Activated CD4-positive, alpha-beta T cell treated with anti-CD3 and anti-CD28 coated beads for 36 hours (primary cell): ENCODE results near the gene OR2S2. TPM values are rescaled to one million over a fixed set of nuclear protein-coding genes. Genes with fewer than 3 reads are reported as not detected.

ENCODE experiments used
- ATAC-seq: fragments of 200-7000 bp; cut with Tn5 transposase; one replicate; pipeline ENCODE4 v1.10.0; 2021; ENCODE audit warnings: mild to moderate bottlenecking, moderate library complexity
- CTCF ChIA-PET: fragments of 350-600 bp; sonication (Branson Sonifier 250); formaldehyde crosslinking; loops from one replicate; lab custom pipeline; 2021; ENCODE audit warnings: antibody characterized with exemption; lab: Charles Lee
- POLR2A ChIA-PET: fragments of 350-600 bp; sonication (Branson Sonifier 250); formaldehyde crosslinking; loops from one replicate; lab custom pipeline; 2021; ENCODE audit warnings: antibody characterized with exemption, inconsistent platforms; lab: Charles Lee
- DNase-seq: peaks from one replicate; pipeline ENCODE4 v3.0.0-alpha.2; 2020
- H3K27ac Mint-ChIP-seq: one replicate; pipeline ENCODE4 v1.8.0; 2021; ENCODE audit warnings: mixed read lengths
- H3K27me3 Mint-ChIP-seq: one replicate; pipeline ENCODE4 v1.8.0; 2021; ENCODE audit warnings: mixed read lengths
- H3K36me3 Mint-ChIP-seq: one replicate; pipeline ENCODE4 v1.8.0; 2021; ENCODE audit warnings: low read depth, mixed read lengths
- H3K4me1 Mint-ChIP-seq: one replicate; pipeline ENCODE4 v1.8.0; 2021; ENCODE audit warnings: mixed read lengths
- H3K4me3 Mint-ChIP-seq: one replicate; pipeline ENCODE4 v1.8.0; 2021; ENCODE audit warnings: mild to moderate bottlenecking, moderate library complexity, mixed read lengths
- H3K9me3 Mint-ChIP-seq: one replicate; pipeline ENCODE4 v1.8.0; 2021; ENCODE audit warnings: low read depth, mixed read lengths
- intact Hi-C, 2 experiments: fragments of 100-400 bp; cut with DNase I in 1 of 2; cut with micrococcal nuclease in 1 of 2; formaldehyde crosslinking; loops; one replicate each; pipeline versions ENCODE4 v1.14.2 to v1.15.1; 2022 to 2024; cut with DNase I, micrococcal nuclease
- total RNA-seq, 2 experiments: library from RNA; stranded (reverse); gene quantifications; one replicate each; pipeline ENCODE4 v1.2.3, GENCODE V29; 2021

OR2S2 gene
- total RNA-seq, 2 experiments from 2014 or later: not detected

GRCh38 chr9:35933550-35934067 lies 24.3 kb downstream of the OR2S2 start:
- no peaks in the 10 kb centered on the region for H3K27me3 Mint-ChIP-seq
- H3K36me3 Mint-ChIP-seq: peaks cover 5% of the 10 kb centered on the region
- DNase-seq: no peak
- peak; percentile 59 for ATAC-seq
- peak overlapping the region; percentile 20 for H3K27ac Mint-ChIP-seq
- intact Hi-C loops: loop anchor here in 1 of 2 experiments (1.0 kb wide), 1 partner anchor 30 kb away; no protein-coding TSS in a partner anchor
- ChIA-PET CTCF (interaction anchor here (0.9 to 3.3 kb wide), 3 partner anchors 10 to 30 kb away, joined by 4 to 9 read pairs (median 6); no protein-coding TSS in a partner anchor), POLR2A (no interaction called here)
- peaks cover 7% of the 10 kb centered on the region for H3K9me3 Mint-ChIP-seq
- no peak overlapping the region for H3K4me3 Mint-ChIP-seq
- peaks cover 32% of the 10 kb centered on the region for H3K4me1 Mint-ChIP-seq

- Mint-ChIP-seq H3K4me3 (no peak overlapping the region), H3K9me3 (peaks cover 7% of the 10 kb centered on the region), H3K36me3 (peaks cover 5% of the 10 kb centered on the region), H3K4me1 (peaks cover 23% of the 10 kb centered on the region), H3K27me3 (no peaks in the 10 kb centered on the region), H3K27ac (no peak overlapping the region)
- ChIA-PET POLR2A (no interaction called here), CTCF (interaction anchor here (1.9 to 3.3 kb wide), 2 partner anchors 12 to 30 kb away, joined by 6 to 9 read pairs; no protein-coding TSS in a partner anchor)
- DNase-seq (peak; percentile 41), ATAC-seq (peak; percentile 72)
- intact Hi-C loops: loop anchor here (1.0 kb wide), 2 partner anchors 8 to 29 kb away; no protein-coding TSS in a partner anchor
These were observed 25.2 kb downstream of the OR2S2 start for GRCh38 chr9:35932735-35933134.

- H3K4me1 Mint-ChIP-seq: peaks cover 15% of the 10 kb centered on the region
- H3K36me3 Mint-ChIP-seq: no peaks in the 10 kb centered on the region
- ATAC-seq (no peak), DNase-seq (no peak)
- H3K4me3 Mint-ChIP-seq: no peak overlapping the region
- CTCF ChIA-PET: interaction anchor here (0.5 to 1.5 kb wide), 4 partner anchors 10 to 80 kb away, joined by 3 read pairs; no protein-coding TSS in a partner anchor
- POLR2A ChIA-PET: interaction anchor here (0.6 kb wide), 1 partner anchor 283 kb away, joined by 4 read pairs; no protein-coding TSS in a partner anchor
- intact Hi-C loops: no loop called here
- H3K9me3 Mint-ChIP-seq: no peaks in the 10 kb centered on the region
- no peaks in the 10 kb centered on the region for H3K27me3 Mint-ChIP-seq
- H3K27ac Mint-ChIP-seq: no peak overlapping the region
These were observed 27.0 kb downstream of the OR2S2 start for GRCh38 chr9:35930989-35931388.

- CTCF ChIA-PET: interaction anchor here (1.5 kb wide), 1 partner anchor 10 kb away, joined by 3 read pairs; no protein-coding TSS in a partner anchor
- no peaks in the 10 kb centered on the region for H3K9me3 Mint-ChIP-seq
- POLR2A ChIA-PET: interaction anchor here (0.6 kb wide), 1 partner anchor 283 kb away, joined by 4 read pairs; no protein-coding TSS in a partner anchor
- ATAC-seq (no peak), DNase-seq (no peak)
- H3K27me3 Mint-ChIP-seq: no peaks in the 10 kb centered on the region
- H3K27ac Mint-ChIP-seq: no peak overlapping the region
- H3K36me3 Mint-ChIP-seq: no peaks in the 10 kb centered on the region
- H3K4me1 Mint-ChIP-seq: peaks cover 15% of the 10 kb centered on the region
- no peak overlapping the region for H3K4me3 Mint-ChIP-seq
- intact Hi-C loops: no loop called here
These were observed 27.4 kb downstream of the OR2S2 start for GRCh38 chr9:35930521-35930920.

GRCh38 chr9:35929453-35929718 lies 28.6 kb downstream of the OR2S2 start:
- Mint-ChIP-seq H3K4me3 (no peak overlapping the region), H3K9me3 (no peaks in the 10 kb centered on the region), H3K4me1 (peaks cover 20% of the 10 kb centered on the region), H3K27me3 (no peaks in the 10 kb centered on the region), H3K36me3 (no peaks in the 10 kb centered on the region), H3K27ac (no peak overlapping the region)
- intact Hi-C loops: no loop called here
- ATAC-seq: no peak
- POLR2A ChIA-PET: no interaction called here
- CTCF ChIA-PET: interaction anchor here (0.6 to 1.0 kb wide), 3 partner anchors 9 to 27 kb away, joined by 3 read pairs; no protein-coding TSS in a partner anchor
- no peak for DNase-seq

GRCh38 chr9:35928591-35929452 lies 29.1 kb downstream of the OR2S2 start:
- no peaks in the 10 kb centered on the region for H3K9me3 Mint-ChIP-seq
- no peaks in the 10 kb centered on the region for H3K27me3 Mint-ChIP-seq
- no peak overlapping the region for H3K27ac Mint-ChIP-seq
- no peak overlapping the region for H3K4me3 Mint-ChIP-seq
- H3K4me1 Mint-ChIP-seq: peaks cover 24% of the 10 kb centered on the region
- POLR2A ChIA-PET: no interaction called here
- DNase-seq: no peak
- CTCF ChIA-PET: interaction anchor here (0.6 to 1.5 kb wide), 5 partner anchors 11 to 104 kb away, joined by 3 to 5 read pairs (median 3); no protein-coding TSS in a partner anchor
- no peak for ATAC-seq
- H3K36me3 Mint-ChIP-seq: no peaks in the 10 kb centered on the region
- intact Hi-C loops: no loop called here

GRCh38 chr9:35923927-35924763 lies 33.8 kb downstream of the OR2S2 start:
- Mint-ChIP-seq H3K4me1 (peaks cover 25% of the 10 kb centered on the region), H3K4me3 (no peak overlapping the region), H3K36me3 (no peaks in the 10 kb centered on the region), H3K27ac (peak overlapping the region; percentile 53), H3K27me3 (no peaks in the 10 kb centered on the region), H3K9me3 (no peaks in the 10 kb centered on the region)
- POLR2A ChIA-PET: interaction anchor here (0.7 kb wide), 2 partner anchors 12 to 243 kb away, joined by 3 to 4 read pairs; no protein-coding TSS in a partner anchor
- CTCF ChIA-PET: interaction anchor here (0.6 to 3.0 kb wide), 9 partner anchors 11 to 112 kb away, joined by 3 to 14 read pairs (median 3); partner anchors contain the start of gene SPAG8
- DNase-seq (peak; percentile 72), ATAC-seq (peak; percentile 97)
- intact Hi-C loops: loop anchor here (1.0 to 2.0 kb wide), 3 partner anchors 8 to 76 kb away; no protein-coding TSS in a partner anchor

- ATAC-seq: no peak
- Mint-ChIP-seq H3K9me3 (no peaks in the 10 kb centered on the region), H3K4me3 (no peak overlapping the region), H3K27me3 (no peaks in the 10 kb centered on the region), H3K36me3 (no peaks in the 10 kb centered on the region), H3K4me1 (peaks cover 25% of the 10 kb centered on the region), H3K27ac (no peak overlapping the region)
- intact Hi-C loops: no loop called here
- DNase-seq: no peak
- ChIA-PET CTCF (interaction anchor here (1.2 to 1.3 kb wide), 3 partner anchors 12 to 100 kb away, joined by 3 to 4 read pairs (median 3); no protein-coding TSS in a partner anchor), POLR2A (no interaction called here)
These were observed 34.4 kb downstream of the OR2S2 start for GRCh38 chr9:35923598-35923926.

GRCh38 chr9:35920051-35920620 lies 37.8 kb downstream of the OR2S2 start:
- Mint-ChIP-seq H3K4me1 (peaks cover 27% of the 10 kb centered on the region), H3K36me3 (no peaks in the 10 kb centered on the region), H3K27me3 (no peaks in the 10 kb centered on the region), H3K27ac (no peak overlapping the region), H3K4me3 (no peak overlapping the region), H3K9me3 (no peaks in the 10 kb centered on the region)
- ChIA-PET POLR2A (interaction anchor here (0.6 kb wide), 1 partner anchor 198 kb away, joined by 6 read pairs; no protein-coding TSS in a partner anchor), CTCF (interaction anchor here (0.7 to 4.0 kb wide), 7 partner anchors 9 to 130 kb away, joined by 3 to 15 read pairs (median 3); no protein-coding TSS in a partner anchor)
- intact Hi-C loops: no loop called here
- ATAC-seq: no peak
- no peak for DNase-seq

GRCh38 chr9:35919212-35920008 lies 38.5 kb downstream of the OR2S2 start:
- no peaks in the 10 kb centered on the region for H3K36me3 Mint-ChIP-seq
- intact Hi-C loops: no loop called here
- no peaks in the 10 kb centered on the region for H3K27me3 Mint-ChIP-seq
- no peak overlapping the region for H3K4me3 Mint-ChIP-seq
- H3K4me1 Mint-ChIP-seq: peaks cover 22% of the 10 kb centered on the region
- POLR2A ChIA-PET: no interaction called here
- DNase-seq (no peak), ATAC-seq (no peak)
- H3K9me3 Mint-ChIP-seq: no peaks in the 10 kb centered on the region
- no peak overlapping the region for H3K27ac Mint-ChIP-seq
- CTCF ChIA-PET: interaction anchor here (0.7 to 4.0 kb wide), 5 partner anchors 8 to 37 kb away, joined by 3 to 15 read pairs (median 5); no protein-coding TSS in a partner anchor
